ENCODE results near the gene UBFD1.
"Not testable (repeated sequence)": the region's sequence is repeated elsewhere in the genome, so short reads cannot be mapped to it uniquely, and the experiment has no call there.

DNA sequence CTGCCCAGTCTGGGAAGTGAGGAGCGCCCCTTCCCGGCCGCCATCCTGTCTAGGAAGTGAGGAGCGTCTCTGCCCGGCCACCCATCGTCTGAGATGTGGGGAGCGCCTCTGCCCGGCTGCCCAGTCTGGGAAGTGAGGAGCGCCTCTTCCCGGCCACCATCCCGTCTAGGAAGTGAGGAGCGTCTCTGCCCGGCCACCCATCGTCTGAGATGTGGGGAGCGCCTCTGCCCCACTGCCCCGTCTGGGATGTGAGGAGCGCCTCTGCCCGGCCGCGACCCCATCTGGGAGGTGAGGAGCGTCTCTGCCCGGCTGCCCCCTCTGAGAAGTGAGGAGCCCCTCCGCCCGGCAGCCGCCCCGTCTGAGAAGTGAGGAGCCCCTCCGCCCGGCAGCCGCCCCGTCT, 25.7 kb downstream of the UBFD1 start:
- not testable (repeated sequence) for TF ChIP-seq ELF4 (IDR thresholded peaks at IDR 0.05); FOXM1 (IDR thresholded peaks at IDR 0.05; ENCODE audit: borderline replicate concordance); SP1 (IDR thresholded peaks at IDR 0.05); TARDBP (IDR thresholded peaks at IDR 0.05); L3MBTL2 (conservative IDR thresholded peaks at IDR 0.05); HDGF (IDR thresholded peaks at IDR 0.05; ENCODE audit: borderline replicate concordance); SUZ12 (IDR thresholded peaks at IDR 0.05); FOXK2 (IDR thresholded peaks at IDR 0.05); BHLHE40 (IDR thresholded peaks at IDR 0.05; ENCODE audit: borderline replicate concordance)
